Esophagus muscularis mucosa (tissue), 4 donors: ENCODE measurements around the gene OTOS. TPM values are rescaled to one million over a fixed set of nuclear protein-coding genes. Genes with fewer than 3 reads are reported as not detected.

Experiments
- DNase-seq: peaks from one replicate; pipeline ENCODE4 v3.0.0-alpha.2; 2017; ENCODE audit errors: extremely low spot score
- H3K27ac ChIP-seq, 4 donors: fragments of 200-600 bp; sonication (generic); replicated peaks in 1 of 4; 1 replicate in 3 of 4; 2 replicates in 1 of 4; pipeline ENCODE4 v1.5.1; 2016 to 2019; ENCODE audit warnings: mild to moderate bottlenecking in 1 of 4
- H3K27me3 ChIP-seq, 4 donors: fragments of 200-600 bp; sonication (generic); one replicate each; pipeline versions ENCODE4 v1.5.1 to v1.6.0; 2016 to 2019
- H3K36me3 ChIP-seq, 4 donors: fragments of 200-600 bp; sonication (generic); one replicate each; pipeline ENCODE4 v1.5.1; 2016 to 2019
- H3K4me1 ChIP-seq, 4 donors: fragments of 200-600 bp; sonication (generic); one replicate each; pipeline ENCODE4 v1.5.1; 2016 to 2019
- H3K4me3 ChIP-seq, 4 donors: fragments of 200-600 bp; sonication (generic); 1 replicate in 2 of 4; 2 replicates in 2 of 4; pipeline ENCODE4 v1.5.1; 2016 to 2019; ENCODE audit warnings: mild to moderate bottlenecking in 4 of 4, moderate library complexity in 1 of 4
- H3K9me3 ChIP-seq, 4 donors: fragments of 200-600 bp; sonication (generic); 1 replicate in 3 of 4; 2 replicates in 1 of 4; pipeline ENCODE4 v1.5.1; 2016 to 2019
- EP300 ChIP-seq: sonication (generic); formaldehyde crosslinking; IDR thresholded peaks from one replicate; pipeline ENCODE4 v1.6.1; 2017; ENCODE audit warnings: antibody characterized with exemption
- POLR2A ChIP-seq: fragments of 450-650 bp; IDR thresholded peaks from one replicate; pipeline ENCODE4 v1.6.1; 2017; ENCODE audit warnings: antibody characterized with exemption, moderate library complexity, mild to moderate bottlenecking, low read depth
- POLR2AphosphoS5 ChIP-seq, 2 donors: sonication (generic); formaldehyde crosslinking; IDR thresholded peaks; one replicate each; pipeline ENCODE4 v1.6.1; 2017; ENCODE audit warnings: antibody characterized with exemption in 2 of 2
- WGBS: methylation state at CpG from one replicate; pipeline ENCODE4 v1.1.5; 2018; 5-methylcytosine and 5-hydroxymethylcytosine counted together
- intact Hi-C: fragments of 100-400 bp; cut with DNase I; formaldehyde crosslinking; loops from one replicate; pipeline ENCODE4 v1.15.1; 2023
- total RNA-seq, 4 donors: library from RNA; depleted of rRNA; stranded (reverse); fragments of >200 nt; gene quantifications; one replicate each; pipeline versions ENCODE4 v1.1.0 to v1.2.1, GENCODE V29; 2016
- TF ChIP-seq, protein P1 (sequence below), 3 experiments: fragments of 200-600 bp in 2 of 3; fragments of 450-650 bp in 1 of 3; sonication (generic) in 2 of 3; IDR thresholded peaks; one replicate each; pipeline ENCODE4 v1.5.1; 2017 to 2019; ENCODE audit warnings: antibody characterized with exemption in 3 of 3, mild to moderate bottlenecking in 2 of 3, moderate library complexity in 1 of 3

OTOS gene
- total RNA-seq, 4 donors from 2014 or later = not detected

DNA sequence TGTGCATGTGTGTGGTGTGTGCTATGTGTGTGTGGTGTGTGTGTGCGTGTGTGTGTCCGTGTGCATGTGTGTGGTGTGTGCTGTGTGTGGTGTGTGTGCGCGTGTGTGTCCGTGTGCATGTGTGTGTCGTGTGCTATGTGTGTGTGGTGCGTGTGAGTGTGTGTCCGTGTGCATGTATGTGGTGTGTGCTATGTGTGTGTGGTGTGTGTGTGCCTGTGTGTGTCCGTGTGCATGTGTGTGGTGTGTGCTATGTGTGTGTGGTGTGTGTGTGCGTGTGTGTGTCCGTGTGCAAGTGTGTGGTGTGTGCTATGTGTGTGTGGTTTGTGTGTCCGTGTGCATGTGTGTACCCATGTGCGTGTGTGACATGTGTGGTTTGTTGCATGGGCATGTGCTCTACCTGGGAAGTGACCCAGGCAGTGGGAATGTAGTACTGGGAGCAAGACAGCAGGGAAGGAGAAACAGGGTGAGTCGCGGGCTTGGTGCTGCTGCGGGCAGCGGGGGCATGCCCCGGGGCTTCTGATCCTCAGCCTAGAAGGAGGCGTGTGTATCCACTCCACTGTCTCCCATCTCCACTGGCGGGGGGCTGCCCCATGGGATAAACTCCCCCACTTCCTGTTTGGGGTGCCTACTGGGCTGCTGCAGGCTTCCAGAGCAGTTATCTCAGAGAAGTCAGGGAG is 7.6 kb upstream of the OTOS start:
- H3K27ac ChIP-seq = no peak overlapping the region
- intact Hi-C loops = loop anchor here (10.0 kb wide), 1 partner anchor 1113 kb away; no protein-coding TSS in a partner anchor
- no peak for DNase-seq
- WGBS = 73% methylated on average over 20 of the region's 20 CpGs
- H3K4me3 ChIP-seq = no peak overlapping the region
- H3K4me1 ChIP-seq = peaks cover 0 to 8% (median 8%) of the 10 kb centered on the region in 4 donors
- H3K36me3 ChIP-seq = no peaks in the 10 kb centered on the region
- no peaks in the 10 kb centered on the region for H3K9me3 ChIP-seq
- H3K27me3 ChIP-seq = peaks cover 0 to 78% (median 4%) of the 10 kb centered on the region in 4 donors
- TF ChIP-seq EP300 = no peak
- TF ChIP-seq POLR2A = no peak
- TF ChIP-seq, protein P1, sequence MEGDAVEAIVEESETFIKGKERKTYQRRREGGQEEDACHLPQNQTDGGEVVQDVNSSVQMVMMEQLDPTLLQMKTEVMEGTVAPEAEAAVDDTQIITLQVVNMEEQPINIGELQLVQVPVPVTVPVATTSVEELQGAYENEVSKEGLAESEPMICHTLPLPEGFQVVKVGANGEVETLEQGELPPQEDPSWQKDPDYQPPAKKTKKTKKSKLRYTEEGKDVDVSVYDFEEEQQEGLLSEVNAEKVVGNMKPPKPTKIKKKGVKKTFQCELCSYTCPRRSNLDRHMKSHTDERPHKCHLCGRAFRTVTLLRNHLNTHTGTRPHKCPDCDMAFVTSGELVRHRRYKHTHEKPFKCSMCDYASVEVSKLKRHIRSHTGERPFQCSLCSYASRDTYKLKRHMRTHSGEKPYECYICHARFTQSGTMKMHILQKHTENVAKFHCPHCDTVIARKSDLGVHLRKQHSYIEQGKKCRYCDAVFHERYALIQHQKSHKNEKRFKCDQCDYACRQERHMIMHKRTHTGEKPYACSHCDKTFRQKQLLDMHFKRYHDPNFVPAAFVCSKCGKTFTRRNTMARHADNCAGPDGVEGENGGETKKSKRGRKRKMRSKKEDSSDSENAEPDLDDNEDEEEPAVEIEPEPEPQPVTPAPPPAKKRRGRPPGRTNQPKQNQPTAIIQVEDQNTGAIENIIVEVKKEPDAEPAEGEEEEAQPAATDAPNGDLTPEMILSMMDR (IDR thresholded peaks at IDR 0.05) = no peak
- no peak for TF ChIP-seq POLR2AphosphoS5 (IDR thresholded peaks at IDR 0.05)

DNA sequence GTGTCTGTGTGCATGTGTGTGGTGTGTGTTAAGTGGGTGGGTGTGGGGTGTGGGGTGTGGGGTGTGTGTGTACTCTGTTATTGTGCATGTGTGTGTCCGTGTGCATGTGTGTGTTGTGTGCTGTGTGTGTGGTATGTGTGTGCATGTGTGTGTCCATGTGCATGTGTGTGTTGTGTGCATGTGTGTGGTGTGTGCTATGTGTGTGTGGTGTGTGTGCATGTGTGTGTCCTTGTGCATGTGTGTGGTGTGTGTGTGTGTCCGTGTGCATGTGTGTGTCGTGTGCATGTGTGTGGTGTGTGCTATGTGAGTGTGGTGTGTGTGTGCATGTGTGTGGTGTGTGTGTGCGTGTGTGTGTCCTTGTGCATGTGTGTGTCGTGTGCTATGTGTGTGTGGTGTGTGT is 6.9 kb upstream of the OTOS start:
- TF ChIP-seq, protein P1 (IDR thresholded peaks at IDR 0.05) = no peak
- no peak for TF ChIP-seq EP300
- no peak for TF ChIP-seq POLR2AphosphoS5 (IDR thresholded peaks at IDR 0.05)
- no peak for TF ChIP-seq POLR2A
- no peaks in the 10 kb centered on the region for H3K36me3 ChIP-seq
- peaks cover 0 to 79% (median 4%) of the 10 kb centered on the region in 4 donors for H3K27me3 ChIP-seq
- 85% methylated on average over 3 of the region's 5 CpGs for WGBS
- no peak overlapping the region for H3K4me3 ChIP-seq
- intact Hi-C loops = loop anchor here (10.0 kb wide), 1 partner anchor 1113 kb away; no protein-coding TSS in a partner anchor
- peaks cover 0 to 8% (median 8%) of the 10 kb centered on the region in 4 donors for H3K4me1 ChIP-seq
- DNase-seq = no peak
- no peaks in the 10 kb centered on the region for H3K9me3 ChIP-seq
- H3K27ac ChIP-seq = no peak overlapping the region

DNA sequence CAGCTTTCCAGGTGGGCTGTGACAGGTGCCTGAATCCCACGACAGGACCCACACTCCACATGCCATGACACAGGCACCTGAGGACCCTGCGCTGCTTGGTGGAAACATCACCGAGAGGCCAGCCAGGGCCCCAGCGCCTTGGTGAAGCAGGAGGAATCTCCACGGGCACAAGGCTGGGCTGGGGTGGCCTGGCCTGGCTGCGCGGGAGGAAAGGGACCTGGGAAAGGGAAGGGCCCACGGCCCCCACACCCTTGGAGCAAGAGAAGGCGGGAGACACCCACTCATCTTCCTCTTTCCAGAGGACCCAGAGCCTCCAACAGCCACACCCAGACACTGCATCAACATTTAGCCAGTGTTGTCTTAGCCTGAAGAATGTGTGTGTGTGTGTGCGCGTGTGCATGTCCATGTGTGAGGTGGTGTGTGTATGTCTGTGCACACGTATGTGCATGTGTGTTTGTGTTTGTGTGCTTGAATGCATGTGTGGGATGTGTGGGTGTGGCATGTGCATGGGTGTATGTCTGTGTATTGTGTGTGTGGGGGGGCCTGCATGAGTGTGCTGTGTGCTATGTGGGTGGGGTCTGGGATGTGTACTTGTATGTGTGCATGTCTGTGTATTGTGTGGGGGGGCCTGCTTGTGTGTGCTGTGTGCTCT is 6.3 kb upstream of the OTOS start:
- peaks cover 0 to 84% (median 4%) of the 10 kb centered on the region in 4 donors for H3K27me3 ChIP-seq
- DNase-seq = no peak
- intact Hi-C loops = loop anchor here (10.0 kb wide), 1 partner anchor 1112 kb away; no protein-coding TSS in a partner anchor

DNA sequence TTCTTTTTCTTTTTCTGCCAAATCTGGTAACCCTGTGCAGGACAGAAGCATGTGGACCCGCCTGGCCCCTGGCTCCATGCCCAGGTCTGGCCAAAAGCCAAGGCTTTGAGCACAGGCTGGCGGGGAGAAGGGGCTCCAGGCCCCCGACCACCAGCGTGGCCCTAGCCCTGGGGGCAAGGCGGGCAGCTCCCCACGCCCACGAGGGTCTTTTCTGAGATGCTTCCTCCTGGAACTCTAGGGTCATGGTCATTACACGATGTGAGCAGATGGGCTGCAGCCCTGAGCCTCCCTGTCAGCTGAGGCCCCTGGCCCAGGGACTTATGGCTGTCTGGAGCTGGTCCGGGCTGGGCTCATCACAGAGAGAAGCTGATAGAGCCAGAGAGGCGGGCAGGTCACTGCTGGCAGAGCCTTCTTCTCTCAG is 5.7 kb upstream of the OTOS start:
- H3K9me3 ChIP-seq = no peaks in the 10 kb centered on the region
- TF ChIP-seq EP300 (no peak), POLR2A (no peak), POLR2AphosphoS5 (IDR thresholded peaks at IDR 0.05) (no peak)
- TF ChIP-seq, protein P1 (IDR thresholded peaks at IDR 0.05) = no peak
- H3K27me3 ChIP-seq = peaks cover 0 to 78% (median 4%) of the 10 kb centered on the region in 4 donors
- H3K4me3 ChIP-seq = no peak overlapping the region
- H3K27ac ChIP-seq = no peak overlapping the region
- DNase-seq = no peak
- no peaks in the 10 kb centered on the region for H3K36me3 ChIP-seq
- intact Hi-C loops = loop anchor here (10.0 kb wide), 1 partner anchor 1111 kb away; no protein-coding TSS in a partner anchor
- peaks cover 0 to 8% (median 8%) of the 10 kb centered on the region in 4 donors for H3K4me1 ChIP-seq
- 50% methylated on average over 8 of the region's 10 CpGs for WGBS

More for the DNA sequence above, 6.3 kb upstream of the OTOS start:
- no peaks in the 10 kb centered on the region for H3K36me3 ChIP-seq
- H3K4me1 ChIP-seq = peaks cover 0 to 8% (median 8%) of the 10 kb centered on the region in 4 donors
- TF ChIP-seq EP300 (no peak), POLR2A (no peak), POLR2AphosphoS5 (IDR thresholded peaks at IDR 0.05) (no peak)
- TF ChIP-seq, protein P1 (IDR thresholded peaks at IDR 0.05) = no peak
- no peaks in the 10 kb centered on the region for H3K9me3 ChIP-seq
- WGBS = 73% methylated on average over 6 of the region's 12 CpGs
- no peak overlapping the region for H3K27ac ChIP-seq
- H3K4me3 ChIP-seq = no peak overlapping the region
